Suprapubic skin (tissue), 4 donors: ENCODE data around the gene ADM5. TPM values are rescaled to one million over a fixed set of nuclear protein-coding genes. Genes with fewer than 3 reads are reported as not detected.

ENCODE experiments used
- DNase-seq, 2 donors: peaks; one replicate each; pipeline ENCODE4 v3.0.0-alpha.2; 2019; ENCODE audit warnings: low spot score in 2 of 2
- H3K27ac ChIP-seq: fragments of 200-600 bp; sonication (generic); one replicate; pipeline ENCODE4 v1.5.1; 2019
- H3K27me3 ChIP-seq: fragments of 200-600 bp; sonication (generic); one replicate; pipeline ENCODE4 v1.5.1; 2019
- H3K36me3 ChIP-seq: fragments of 200-600 bp; sonication (generic); one replicate; pipeline ENCODE4 v1.5.1; 2019
- H3K4me1 ChIP-seq: fragments of 200-600 bp; sonication (generic); one replicate; pipeline ENCODE4 v1.5.1; 2019
- H3K4me3 ChIP-seq: fragments of 200-600 bp; sonication (generic); one replicate; pipeline ENCODE4 v1.5.1; 2019; ENCODE audit warnings: mild to moderate bottlenecking
- H3K9me3 ChIP-seq: fragments of 200-600 bp; sonication (generic); one replicate; pipeline ENCODE4 v1.5.1; 2019
- EP300 ChIP-seq: sonication (generic); formaldehyde crosslinking; IDR thresholded peaks from one replicate; pipeline ENCODE4 v1.6.1; 2017; ENCODE audit warnings: antibody characterized with exemption
- POLR2A ChIP-seq, 2 donors: fragments of 450-650 bp; IDR thresholded peaks; one replicate each; pipeline ENCODE4 v1.6.1; 2017; ENCODE audit warnings: antibody characterized with exemption in 2 of 2, mild to moderate bottlenecking in 2 of 2, moderate library complexity in 2 of 2
- POLR2AphosphoS5 ChIP-seq, 3 donors: sonication (generic); formaldehyde crosslinking; IDR thresholded peaks; one replicate each; pipeline ENCODE4 v1.6.1; 2017; ENCODE audit warnings: antibody characterized with exemption in 3 of 3
- WGBS: methylation state at CpG from one replicate; pipeline ENCODE4 v1.1.5; 2018; 5-methylcytosine and 5-hydroxymethylcytosine counted together
- total RNA-seq, 4 donors: library from RNA; depleted of rRNA; stranded (reverse); fragments of >200 nt; gene quantifications; one replicate each; pipeline ENCODE4 v1.1.0, GENCODE V29; 2016
- TF ChIP-seq, protein P1 (sequence below), 2 donors: fragments of 200-600 bp in 1 of 2; fragments of 450-650 bp in 1 of 2; sonication (generic) in 1 of 2; IDR thresholded peaks; one replicate each; pipeline ENCODE4 v1.5.1; 2016 to 2019; ENCODE audit warnings: antibody characterized with exemption in 2 of 2, mild to moderate bottlenecking in 1 of 2, moderate library complexity in 1 of 2

Gene ADM5
- total RNA-seq, 4 donors from 2014 or later, result 1.8 to 7.6 (median 4.1) TPM

DNA sequence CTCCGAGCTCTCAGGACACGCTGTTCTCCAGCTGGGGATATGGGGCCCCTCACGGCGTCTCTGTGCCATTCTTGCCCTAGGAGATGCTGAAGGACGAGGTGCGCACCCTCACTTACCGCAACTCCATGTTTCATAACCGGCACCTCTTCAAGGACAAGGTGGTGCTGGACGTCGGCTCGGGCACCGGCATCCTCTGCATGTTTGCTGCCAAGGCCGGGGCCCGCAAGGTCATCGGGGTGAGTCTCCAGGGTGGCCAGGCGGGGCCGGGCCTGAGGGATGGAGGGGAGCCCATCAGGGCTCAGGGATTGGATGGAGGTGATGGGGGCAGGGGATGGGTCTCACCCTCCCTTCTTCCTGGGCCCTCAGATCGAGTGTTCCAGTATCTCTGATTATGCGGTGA lies 7.6 kb upstream of the ADM5 start:
- DNase-seq, result no peak
- Histone ChIP-seq H3K9me3 (no peaks in the 10 kb centered on the region), H3K27me3 (no peaks in the 10 kb centered on the region), H3K4me3 (no peak overlapping the region), H3K27ac (no peak overlapping the region), H3K36me3 (peaks cover 53% of the 10 kb centered on the region), H3K4me1 (peaks cover 37% of the 10 kb centered on the region)
- TF ChIP-seq POLR2AphosphoS5 (IDR thresholded peaks at IDR 0.05) (no peak), EP300 (no peak), POLR2A (IDR thresholded peaks at IDR 0.05) (no peak)
- TF ChIP-seq, protein P1, sequence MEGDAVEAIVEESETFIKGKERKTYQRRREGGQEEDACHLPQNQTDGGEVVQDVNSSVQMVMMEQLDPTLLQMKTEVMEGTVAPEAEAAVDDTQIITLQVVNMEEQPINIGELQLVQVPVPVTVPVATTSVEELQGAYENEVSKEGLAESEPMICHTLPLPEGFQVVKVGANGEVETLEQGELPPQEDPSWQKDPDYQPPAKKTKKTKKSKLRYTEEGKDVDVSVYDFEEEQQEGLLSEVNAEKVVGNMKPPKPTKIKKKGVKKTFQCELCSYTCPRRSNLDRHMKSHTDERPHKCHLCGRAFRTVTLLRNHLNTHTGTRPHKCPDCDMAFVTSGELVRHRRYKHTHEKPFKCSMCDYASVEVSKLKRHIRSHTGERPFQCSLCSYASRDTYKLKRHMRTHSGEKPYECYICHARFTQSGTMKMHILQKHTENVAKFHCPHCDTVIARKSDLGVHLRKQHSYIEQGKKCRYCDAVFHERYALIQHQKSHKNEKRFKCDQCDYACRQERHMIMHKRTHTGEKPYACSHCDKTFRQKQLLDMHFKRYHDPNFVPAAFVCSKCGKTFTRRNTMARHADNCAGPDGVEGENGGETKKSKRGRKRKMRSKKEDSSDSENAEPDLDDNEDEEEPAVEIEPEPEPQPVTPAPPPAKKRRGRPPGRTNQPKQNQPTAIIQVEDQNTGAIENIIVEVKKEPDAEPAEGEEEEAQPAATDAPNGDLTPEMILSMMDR (IDR thresholded peaks at IDR 0.05), result no peak
- WGBS, result 91% methylated on average over 19 of the region's 19 CpGs

DNA sequence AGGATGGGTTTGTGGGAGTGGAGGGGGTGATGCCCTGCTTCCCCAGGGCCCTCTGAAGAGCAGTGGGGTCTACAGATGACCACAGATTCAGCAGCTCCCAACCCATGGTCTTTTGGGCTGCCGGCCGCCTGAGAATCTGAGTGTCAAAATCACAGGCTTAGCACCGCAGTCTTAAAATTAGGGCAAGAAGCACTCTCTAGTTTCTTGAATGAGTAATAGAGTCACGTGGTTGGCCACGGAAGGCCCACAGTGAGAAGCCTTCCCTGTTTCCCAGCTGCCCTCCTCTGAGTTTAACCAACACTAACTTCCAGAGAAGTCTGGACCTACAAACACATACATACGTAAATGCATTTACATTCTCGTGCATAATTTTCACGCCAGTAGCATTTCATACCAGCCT lies 7.1 kb upstream of the ADM5 start:
- Histone ChIP-seq H3K4me3 (no peak overlapping the region), H3K4me1 (peaks cover 37% of the 10 kb centered on the region), H3K9me3 (no peaks in the 10 kb centered on the region), H3K36me3 (peaks cover 57% of the 10 kb centered on the region), H3K27ac (no peak overlapping the region), H3K27me3 (no peaks in the 10 kb centered on the region)
- no peak for DNase-seq
- TF ChIP-seq, protein P1 (IDR thresholded peaks at IDR 0.05), result no peak
- TF ChIP-seq POLR2A (IDR thresholded peaks at IDR 0.05), result no peak
- WGBS, result 90% methylated on average over 8 of the region's 8 CpGs

DNA sequence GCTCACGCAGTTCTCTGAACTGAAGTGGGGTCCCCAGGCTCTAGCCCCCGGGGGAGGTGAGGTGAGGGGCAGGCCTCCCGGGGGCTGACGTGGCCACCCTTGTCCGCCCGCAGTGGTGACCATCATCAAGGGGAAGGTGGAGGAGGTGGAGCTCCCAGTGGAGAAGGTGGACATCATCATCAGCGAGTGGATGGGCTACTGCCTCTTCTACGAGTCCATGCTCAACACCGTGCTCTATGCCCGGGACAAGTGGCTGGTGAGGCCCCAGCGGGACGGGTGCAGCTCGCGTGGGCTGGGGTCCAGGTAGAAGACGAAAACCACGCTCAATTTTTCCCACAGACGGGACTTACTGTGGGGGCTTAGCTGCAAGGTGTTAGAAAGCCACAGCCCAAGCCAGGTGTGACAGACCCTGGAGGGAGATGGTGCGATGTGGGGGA lies 5.6 kb upstream of the ADM5 start:
- H3K4me3 ChIP-seq, result no peak overlapping the region
- H3K9me3 ChIP-seq, result no peaks in the 10 kb centered on the region
- TF ChIP-seq POLR2AphosphoS5 (IDR thresholded peaks at IDR 0.05) (no peak), POLR2A (IDR thresholded peaks at IDR 0.05) (no peak)
- no peak overlapping the region for H3K27ac ChIP-seq
- 91% methylated on average over 18 of the region's 18 CpGs for WGBS
- peaks cover 23% of the 10 kb centered on the region for H3K4me1 ChIP-seq
- H3K27me3 ChIP-seq, result no peaks in the 10 kb centered on the region
- H3K36me3 ChIP-seq, result peaks cover 57% of the 10 kb centered on the region
- DNase-seq, result peak in 1 of 2 donors; percentile 65

GRCh38 chr19:49684251-49684982 lies 5.0 kb upstream of the ADM5 start:
- DNase-seq, result peak in 1 of 2 donors; percentile 77
- Histone ChIP-seq H3K4me1 (peaks cover 21% of the 10 kb centered on the region), H3K27me3 (no peaks in the 10 kb centered on the region), H3K9me3 (no peaks in the 10 kb centered on the region), H3K27ac (no peak overlapping the region), H3K4me3 (no peak overlapping the region), H3K36me3 (peaks cover 57% of the 10 kb centered on the region)
- TF ChIP-seq, protein P1 (IDR thresholded peaks at IDR 0.05), result peak in 1 of 2 donors; percentile 64
- no peak for TF ChIP-seq EP300
- 84% methylated on average over 23 of the region's 35 CpGs for WGBS

DNA sequence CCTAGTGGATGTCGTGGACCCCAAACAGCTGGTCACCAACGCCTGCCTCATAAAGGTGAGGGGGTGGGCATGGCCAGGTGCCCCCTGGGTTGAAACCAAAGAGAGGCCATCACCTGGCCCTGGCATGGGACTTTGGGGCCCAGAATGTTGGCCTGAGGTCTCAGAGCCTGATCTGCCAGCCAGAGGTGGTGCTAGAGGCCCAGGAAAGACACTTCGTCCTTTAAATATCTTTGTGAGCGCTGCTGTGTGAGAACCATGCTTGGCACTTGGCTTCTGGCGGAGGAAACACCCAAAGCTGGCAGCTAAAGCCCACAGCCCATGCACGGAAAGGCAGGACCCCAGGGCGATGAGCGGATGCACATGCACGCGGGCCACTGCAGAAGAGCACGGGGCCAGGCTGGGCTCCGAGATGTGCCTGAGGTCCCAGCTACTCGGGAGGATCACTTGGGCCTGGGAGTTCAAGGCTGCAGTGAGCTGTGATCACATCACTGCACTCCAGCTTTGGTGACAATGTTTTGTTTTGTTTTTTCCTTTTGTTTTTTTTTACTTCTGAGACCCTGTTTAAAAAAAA lies 4.3 kb upstream of the ADM5 start:
- H3K27me3 ChIP-seq, result no peaks in the 10 kb centered on the region
- 83% methylated on average over 9 of the region's 13 CpGs for WGBS
- H3K36me3 ChIP-seq, result peaks cover 57% of the 10 kb centered on the region
- no peak for DNase-seq
- TF ChIP-seq EP300, result no peak
- no peak for TF ChIP-seq POLR2AphosphoS5 (IDR thresholded peaks at IDR 0.05)
- no peak for TF ChIP-seq POLR2A (IDR thresholded peaks at IDR 0.05)
- TF ChIP-seq, protein P1 (IDR thresholded peaks at IDR 0.05), result no peak
- H3K4me3 ChIP-seq, result no peak overlapping the region
- no peaks in the 10 kb centered on the region for H3K9me3 ChIP-seq
- H3K27ac ChIP-seq, result no peak overlapping the region
- peaks cover 21% of the 10 kb centered on the region for H3K4me1 ChIP-seq
